CD4-positive, alpha-beta T cell treated with Interleukin-15 for 1 hour (primary cell): ENCODE results near the gene BMI1.
"Not testable (repeated sequence)": the region's sequence is repeated elsewhere in the genome, so short reads cannot be mapped to it uniquely, and the experiment has no call there.

Source experiments
- DNase-seq: peaks from one replicate; pipeline ENCODE4 v3.0.0-alpha.2; 2020

BMI1 gene

GRCh38 chr10:22320591-22321155 is at the start of gene BMI1:
TSS of gene BMI1 (plus strand) at chr10:22321099. CDS start at chr10:22326450, 5,351 bp downstream.
- peak; percentile 76 for DNase-seq

DNA sequence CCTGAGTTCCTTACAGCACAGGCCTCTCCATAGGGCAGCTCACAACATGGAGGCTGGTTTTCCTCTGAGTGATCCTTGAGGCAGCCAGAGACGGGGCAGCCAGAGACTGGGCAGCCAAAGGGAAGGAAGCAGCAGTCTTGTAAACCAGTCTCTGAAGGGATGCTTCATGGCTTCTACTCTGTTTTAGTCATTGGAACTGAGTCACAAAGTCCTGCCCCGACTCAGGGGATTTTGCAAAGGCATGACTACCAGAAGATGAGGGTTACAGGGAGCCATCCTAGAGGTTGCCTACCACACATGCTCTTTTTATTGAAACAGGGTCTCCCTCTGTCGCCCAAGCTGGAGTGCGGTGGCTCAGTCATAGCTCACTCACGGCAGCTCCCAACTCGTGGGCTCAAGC is 49.1 kb upstream of the BMI1 start:
- no peak for DNase-seq

DNA sequence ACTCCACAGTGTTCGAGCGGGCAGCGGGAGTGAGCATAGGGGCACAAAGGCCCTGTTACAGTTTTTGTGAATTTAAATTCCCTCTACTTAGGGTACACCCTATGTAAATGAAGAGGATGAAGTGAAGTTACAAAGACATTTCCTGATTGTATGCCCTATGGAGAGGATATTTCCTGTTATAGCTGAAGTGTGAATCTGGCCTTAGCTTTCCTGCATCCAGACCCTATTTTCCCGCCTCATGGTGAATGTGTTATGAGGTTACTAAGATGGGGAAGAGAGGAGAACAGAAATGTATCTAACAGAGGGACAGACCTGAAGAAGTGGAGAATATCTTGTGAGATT is 42.5 kb upstream of the BMI1 start:
- DNase-seq, result no peak

DNA sequence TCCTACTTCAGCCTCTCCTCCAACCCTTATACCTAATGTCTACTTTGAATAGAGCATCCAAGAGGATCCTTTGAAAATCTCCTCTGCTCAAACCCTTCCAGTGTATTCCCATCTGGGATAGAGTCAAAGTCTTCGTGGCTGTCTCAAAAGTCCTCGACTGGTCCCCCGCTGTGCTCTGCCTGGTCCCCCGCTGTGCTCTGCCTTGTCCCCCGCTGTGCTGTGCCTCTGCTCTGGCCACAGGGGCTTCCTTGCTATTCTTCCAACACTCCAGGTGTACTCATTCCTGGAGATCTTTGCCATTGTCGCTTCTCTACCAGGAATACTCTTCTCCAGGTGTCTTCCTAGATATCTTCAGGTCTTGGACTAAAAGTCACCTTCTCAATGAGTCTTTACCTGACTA is 40.8 kb upstream of the BMI1 start:
- no peak for DNase-seq

GRCh38 chr10:22285130-22285529 is 35.8 kb upstream of the BMI1 start:
- no peak for DNase-seq

- no peak for DNase-seq
Measured at GRCh38 chr10:22293747-22294404, 27.0 kb upstream of the BMI1 start.

DNA sequence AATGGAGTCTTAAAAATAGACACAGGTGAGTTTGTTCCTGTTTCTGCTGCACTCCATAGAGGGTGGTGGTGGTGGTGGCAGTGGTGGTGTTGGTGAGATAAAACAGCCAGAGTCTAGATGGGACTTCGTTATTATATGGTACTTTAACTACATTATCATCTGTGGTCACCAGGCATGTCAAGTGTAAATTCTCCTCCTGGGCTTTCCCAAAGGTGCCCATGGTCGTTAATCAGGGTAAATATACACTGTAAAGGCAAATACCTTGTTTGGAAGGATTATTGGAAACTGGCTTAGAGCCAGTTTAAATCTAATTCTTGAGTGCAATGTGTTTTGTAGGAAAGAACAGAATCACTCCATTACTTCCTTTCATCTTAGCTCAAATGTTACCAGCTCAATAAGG is 26.2 kb upstream of the BMI1 start:
- no peak for DNase-seq

GRCh38 chr10:22301193-22301592 is 19.7 kb upstream of the BMI1 start:
- no peak for DNase-seq

DNA sequence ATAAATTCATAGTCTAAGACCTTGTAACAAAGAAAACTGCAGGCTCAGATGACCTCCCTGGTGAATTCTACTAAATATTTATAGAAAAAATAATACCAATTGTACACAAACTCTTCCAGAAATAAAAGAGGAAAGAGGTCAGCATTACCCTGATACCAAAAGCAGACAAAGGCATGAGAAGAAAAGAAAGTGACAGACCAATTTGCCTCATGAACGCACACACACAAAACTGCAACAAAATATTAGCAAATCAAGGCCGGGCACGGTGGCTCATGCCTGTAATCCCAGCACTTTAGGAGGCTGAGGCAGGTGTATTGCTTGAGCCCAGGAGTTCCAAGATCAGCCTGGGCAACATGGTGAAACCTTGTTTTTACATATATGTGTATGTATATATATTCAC is 17.4 kb upstream of the BMI1 start:
- no peak for DNase-seq

- no peak for DNase-seq
Measured at GRCh38 chr10:22305721-22306120, 15.2 kb upstream of the BMI1 start.

DNA sequence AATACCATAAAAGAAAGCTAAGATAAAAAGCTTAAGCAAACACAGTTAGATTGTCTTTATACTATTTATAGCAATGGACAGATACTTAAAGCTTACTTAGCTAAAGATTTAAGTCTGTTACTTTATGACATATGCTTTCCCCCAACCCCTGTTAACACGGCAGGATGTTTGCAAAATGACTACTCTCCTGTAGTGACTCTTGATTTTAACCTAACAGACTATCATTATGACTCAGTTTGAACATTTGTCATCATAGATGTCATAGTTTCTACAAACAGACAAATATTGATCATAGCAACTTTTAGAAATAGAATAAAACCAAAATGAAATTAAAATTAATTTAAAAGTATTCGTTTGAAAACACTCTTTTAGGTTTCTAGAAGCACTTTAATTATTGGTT is 12.5 kb upstream of the BMI1 start:
- no peak for DNase-seq

GRCh38 chr10:22309180-22310000 is 11.5 kb upstream of the BMI1 start:
- no peak for DNase-seq

DNA sequence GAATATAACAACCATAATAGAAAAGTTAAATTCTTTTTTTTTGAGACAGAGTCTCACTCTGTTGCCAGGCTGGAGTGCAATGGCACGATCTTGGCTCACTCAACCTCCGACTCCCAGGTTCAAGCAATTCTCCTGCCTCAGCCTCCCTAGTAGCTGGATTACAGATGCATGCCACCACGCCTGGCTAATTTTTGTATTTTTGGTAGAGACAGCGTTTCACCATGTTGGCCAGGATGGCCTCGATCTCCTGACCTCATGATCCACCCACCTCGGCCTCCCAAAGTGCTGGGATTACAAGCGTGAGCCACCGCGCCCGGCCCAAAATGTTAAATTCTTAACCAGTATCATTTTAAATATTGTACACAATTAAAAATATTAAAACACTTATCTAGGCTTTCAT is 10.9 kb upstream of the BMI1 start:
- not testable (repeated sequence) for DNase-seq

GRCh38 chr10:22310928-22311327 is 10.0 kb upstream of the BMI1 start:
- DNase-seq, result no peak

- no peak for DNase-seq
Measured at GRCh38 chr10:22314852-22315251, 6.0 kb upstream of the BMI1 start.

- no peak for DNase-seq
Measured at GRCh38 chr10:22315455-22316285, 5.2 kb upstream of the BMI1 start.

GRCh38 chr10:22316286-22317075 is 4.4 kb upstream of the BMI1 start, which contains the start of gene COMMD3:
TSS of gene COMMD3 (plus strand) at chr10:22316388. CDS start at chr10:22316418, 30 bp downstream.
- DNase-seq, result peak; percentile 77

- no peak for DNase-seq
Measured at GRCh38 chr10:22317076-22317370, 3.9 kb upstream of the BMI1 start.

DNA sequence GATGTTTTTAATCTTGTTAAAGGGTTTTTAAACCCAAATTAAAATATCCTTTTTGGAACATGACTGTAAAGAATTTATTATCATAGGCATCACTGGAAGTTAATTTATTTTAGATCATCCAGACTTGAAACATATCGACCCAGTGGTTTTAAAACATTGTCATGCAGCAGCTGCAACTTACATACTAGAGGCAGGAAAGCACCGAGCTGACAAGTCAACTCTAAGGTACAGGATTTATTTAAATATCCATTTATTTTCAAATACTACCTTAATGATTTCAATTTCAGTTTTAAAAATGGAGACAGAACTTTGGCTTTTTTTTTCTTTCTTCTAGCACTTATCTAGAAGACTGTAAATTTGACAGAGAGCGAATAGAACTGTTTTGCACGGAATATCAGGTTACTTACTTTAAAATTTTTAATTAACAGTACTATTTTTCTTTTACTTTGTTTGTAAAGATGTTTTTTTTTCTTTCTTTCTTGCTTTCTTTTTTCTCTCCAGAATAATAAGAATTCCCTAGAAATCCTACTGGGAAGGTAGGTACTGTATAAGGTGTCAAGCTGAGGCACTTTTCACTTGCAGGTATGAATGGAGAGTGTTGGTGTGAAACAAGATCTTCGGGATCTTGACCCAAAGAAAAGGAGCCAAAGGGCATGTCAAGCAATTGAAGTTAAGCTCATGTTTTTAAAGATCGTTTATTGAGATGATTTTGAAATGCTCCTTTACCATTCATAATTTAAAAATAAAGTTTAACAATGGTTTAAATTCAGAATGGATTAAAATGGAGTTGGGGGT is 2.9 kb upstream of the BMI1 start:
- no peak for DNase-seq

DNA sequence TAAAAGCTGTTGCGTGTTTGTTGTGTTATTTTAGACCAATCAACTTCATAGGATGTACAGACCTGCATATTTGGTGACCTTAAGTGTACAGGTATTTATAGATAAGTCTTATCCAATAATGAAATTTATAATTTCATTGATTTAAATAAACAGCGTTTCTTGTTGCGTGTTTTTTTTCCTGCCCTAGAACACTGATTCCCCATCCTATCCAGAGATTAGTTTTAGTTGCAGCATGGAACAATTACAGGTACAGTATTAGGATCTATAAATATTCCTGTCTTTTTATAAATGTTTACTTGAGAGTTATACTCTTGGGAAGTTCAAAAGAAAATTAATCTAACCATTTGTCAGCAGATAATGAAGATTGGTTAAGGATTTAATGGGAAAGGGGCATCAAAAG is 2.1 kb upstream of the BMI1 start:
- DNase-seq, result no peak

DNA sequence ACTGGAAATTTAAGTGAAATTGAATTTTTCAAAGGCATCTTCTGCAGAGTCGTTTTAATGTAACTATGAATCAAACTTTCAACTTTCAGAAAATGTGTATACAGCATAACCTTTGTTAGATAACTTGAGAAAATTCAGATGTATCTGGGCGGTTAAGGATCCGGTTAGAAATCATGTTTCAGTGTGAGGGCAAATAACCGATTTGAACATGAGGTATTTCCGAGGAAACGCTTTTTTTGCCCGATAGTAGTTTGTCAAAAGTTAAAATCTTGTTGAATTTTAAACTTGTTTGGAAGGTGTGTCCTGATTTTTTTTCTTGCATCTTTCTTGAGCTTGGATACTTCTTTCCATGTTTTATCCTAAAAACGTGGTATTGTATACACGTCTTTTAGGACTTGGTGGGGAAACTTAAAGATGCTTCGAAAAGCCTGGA is 1.3 kb upstream of the BMI1 start:
- no peak for DNase-seq
